ENCODE measurements around the gene FKBP4.
"Not testable (repeated sequence)": the region's sequence is repeated elsewhere in the genome, so short reads cannot be mapped to it uniquely, and the experiment has no call there.

The FKBP4 gene, protein sequence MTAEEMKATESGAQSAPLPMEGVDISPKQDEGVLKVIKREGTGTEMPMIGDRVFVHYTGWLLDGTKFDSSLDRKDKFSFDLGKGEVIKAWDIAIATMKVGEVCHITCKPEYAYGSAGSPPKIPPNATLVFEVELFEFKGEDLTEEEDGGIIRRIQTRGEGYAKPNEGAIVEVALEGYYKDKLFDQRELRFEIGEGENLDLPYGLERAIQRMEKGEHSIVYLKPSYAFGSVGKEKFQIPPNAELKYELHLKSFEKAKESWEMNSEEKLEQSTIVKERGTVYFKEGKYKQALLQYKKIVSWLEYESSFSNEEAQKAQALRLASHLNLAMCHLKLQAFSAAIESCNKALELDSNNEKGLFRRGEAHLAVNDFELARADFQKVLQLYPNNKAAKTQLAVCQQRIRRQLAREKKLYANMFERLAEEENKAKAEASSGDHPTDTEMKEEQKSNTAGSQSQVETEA

GRCh38 chr12:2794736-2795289 is at the start of gene FKBP4:
Gene FKBP4 (plus strand): TSS chr12:2794970. CDS start chr12:2795140, 170 bp downstream.
- peak; percentile 81 for DNase-seq (ENCODE audit: low read depth)

DNA sequence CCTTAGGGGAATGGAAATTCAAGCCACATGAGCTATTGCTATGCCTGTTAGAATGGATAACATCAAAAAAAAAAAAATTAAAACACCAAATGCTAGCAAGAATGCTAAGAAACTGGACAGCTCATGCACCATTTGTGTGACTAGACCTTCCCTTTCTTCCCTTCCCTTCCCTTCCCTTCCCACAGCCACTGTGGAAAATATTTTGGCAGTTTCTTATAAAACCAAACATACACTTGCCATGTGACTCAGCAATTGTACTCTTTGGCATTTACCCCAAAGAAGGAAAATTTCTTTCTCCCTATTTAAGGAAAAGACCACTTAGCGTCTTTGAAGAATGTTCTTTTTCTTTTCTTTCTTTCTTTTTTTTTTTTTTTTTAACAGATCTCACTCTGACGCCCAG is 49.1 kb upstream of the FKBP4 start:
- DNase-seq (ENCODE audit: low read depth), result no peak

DNA sequence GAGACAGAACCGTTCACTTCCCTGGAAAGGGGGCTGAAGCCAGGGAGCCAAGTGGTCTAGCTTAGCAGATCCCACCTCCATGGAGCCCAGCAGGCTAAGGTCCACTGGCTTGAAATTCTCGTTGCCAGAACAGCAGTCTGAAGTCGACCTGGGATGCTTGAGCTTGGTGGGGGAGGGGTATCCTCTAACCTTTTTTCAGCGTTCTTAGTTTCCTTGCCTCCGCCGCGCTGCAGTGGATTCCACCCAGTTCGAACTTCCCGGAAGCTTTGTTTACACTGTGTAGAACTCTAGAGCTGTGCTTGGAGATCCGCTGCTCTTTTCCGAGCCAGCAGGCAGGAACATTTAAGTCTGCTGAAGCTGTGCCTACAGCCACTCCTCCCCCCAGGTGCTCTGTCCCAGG is 45.2 kb upstream of the FKBP4 start:
- no peak for DNase-seq (ENCODE audit: low read depth)

GRCh38 chr12:2750185-2750584 is 44.6 kb upstream of the FKBP4 start:
- DNase-seq (ENCODE audit: low read depth), result no peak

GRCh38 chr12:2751230-2751629 is 43.5 kb upstream of the FKBP4 start:
- no peak for DNase-seq (ENCODE audit: low read depth)

DNA sequence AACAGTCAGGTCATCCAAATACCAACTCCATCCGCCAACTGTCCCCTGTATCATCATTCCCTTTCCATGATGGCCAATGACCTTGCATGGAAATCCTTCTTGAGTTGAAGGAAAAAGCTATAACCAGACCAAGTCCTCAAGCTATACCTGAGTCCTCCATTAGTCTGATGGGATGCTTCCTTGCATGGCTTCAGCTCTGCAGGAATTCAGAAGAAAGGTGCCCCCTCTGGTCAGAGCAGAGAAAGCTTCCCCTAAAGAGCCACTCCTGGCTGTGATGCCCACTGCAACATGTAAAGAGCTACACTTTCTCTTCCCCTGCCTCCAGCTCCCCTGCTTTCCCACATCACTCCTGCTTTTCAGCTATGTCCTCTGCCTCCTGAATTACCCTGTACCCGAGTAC is 43.1 kb upstream of the FKBP4 start:
- DNase-seq (ENCODE audit: low read depth), result no peak

DNA sequence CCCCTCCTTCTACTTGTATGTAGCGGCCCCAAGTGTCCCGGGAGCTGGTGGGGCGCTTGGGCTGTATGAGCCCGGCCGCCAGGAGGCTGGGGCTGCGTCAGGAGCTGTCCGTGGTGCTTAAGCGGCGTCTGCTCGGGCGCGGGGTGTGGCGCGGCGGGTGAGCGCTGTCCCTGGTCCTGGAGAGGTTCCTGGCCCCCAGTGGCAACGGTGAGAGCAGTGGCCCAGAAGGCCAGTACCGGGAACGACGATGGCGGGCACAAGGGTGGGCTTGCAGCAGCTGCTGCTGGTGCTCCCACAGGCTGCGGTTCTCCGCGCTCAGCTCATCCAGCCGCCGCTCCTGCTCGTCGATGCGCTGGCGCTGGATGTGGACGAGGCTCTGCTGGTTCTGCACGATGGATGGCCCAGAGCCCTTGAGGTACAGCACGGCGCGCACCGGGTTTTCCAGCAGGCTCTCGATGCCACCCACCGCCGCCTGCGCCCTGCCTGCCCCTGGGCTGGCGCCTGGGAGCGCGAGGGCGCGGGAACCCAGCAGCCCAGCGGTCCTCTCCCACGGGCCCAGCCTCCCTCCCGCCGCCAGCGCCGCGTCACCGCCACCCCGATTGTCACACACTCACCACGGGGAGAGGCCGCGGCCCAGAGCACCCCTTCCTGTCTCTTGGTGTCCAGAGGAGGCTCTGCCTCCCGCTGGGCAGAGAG is 41.9 kb upstream of the FKBP4 start:
- DNase-seq (ENCODE audit: low read depth), result peak; percentile 49

- DNase-seq (ENCODE audit: low read depth), result no peak
These were observed 41.2 kb upstream of the FKBP4 start for GRCh38 chr12:2753536-2753935.

DNA sequence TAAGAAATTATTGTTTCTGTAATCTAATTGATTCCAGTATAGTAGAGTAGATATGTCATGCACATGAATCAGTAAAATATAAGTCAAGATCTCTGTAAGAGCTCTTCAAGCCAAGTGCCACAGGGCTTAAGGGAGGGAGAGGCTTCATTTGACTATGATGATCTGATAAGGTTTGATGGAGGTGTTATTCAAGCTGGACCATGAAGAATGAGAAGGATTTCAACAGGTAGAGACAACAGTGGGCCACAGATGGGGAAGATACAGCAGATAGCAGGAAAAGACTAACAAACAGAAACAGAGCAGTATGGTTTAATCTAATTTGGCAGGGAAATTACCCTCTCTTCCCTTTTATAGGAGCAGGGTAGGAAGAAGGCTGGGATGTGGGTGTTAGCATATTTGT is 40.6 kb upstream of the FKBP4 start:
- DNase-seq (ENCODE audit: low read depth), result no peak

DNA sequence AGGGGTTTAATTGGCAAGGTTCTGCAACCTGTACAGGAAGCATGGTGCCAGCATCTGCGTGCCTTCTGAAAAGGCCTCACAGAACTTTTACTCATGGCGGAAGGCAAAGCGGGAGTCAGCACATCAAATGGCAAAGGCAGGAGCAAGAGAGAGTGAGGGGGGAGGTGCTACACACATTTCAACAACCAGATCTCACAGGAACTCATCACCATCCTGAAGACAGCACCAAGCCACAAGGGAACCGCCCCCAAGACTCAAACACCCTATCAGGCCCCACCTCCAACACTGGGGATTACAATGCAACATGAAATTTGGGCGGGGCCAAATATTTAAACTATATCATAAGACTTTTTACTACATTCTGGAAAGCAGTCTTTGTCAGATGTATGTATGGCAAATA is 38.0 kb upstream of the FKBP4 start:
- no peak for DNase-seq (ENCODE audit: low read depth)

- no peak for DNase-seq (ENCODE audit: low read depth)
These were observed 35.0 kb upstream of the FKBP4 start for GRCh38 chr12:2759733-2760132.

DNA sequence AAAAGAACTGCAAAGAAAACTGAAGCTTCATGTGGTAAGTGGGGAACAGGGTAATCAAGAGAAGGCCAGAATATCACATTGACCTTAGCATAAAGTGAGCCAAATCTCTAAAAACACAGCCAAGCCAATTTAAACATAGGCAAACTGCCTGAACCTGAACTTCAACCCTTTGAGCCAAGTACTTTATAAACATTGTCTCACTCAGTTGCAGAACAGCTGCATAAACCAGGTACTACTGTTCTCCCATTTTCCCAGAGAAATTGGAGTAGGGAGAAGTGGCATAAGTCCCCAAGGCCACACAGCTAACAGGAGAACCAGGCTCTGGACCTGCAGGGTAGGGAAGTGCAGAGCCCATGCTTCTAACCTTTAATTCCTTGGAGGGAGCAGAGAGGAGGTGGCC is 30.4 kb upstream of the FKBP4 start:
- no peak for DNase-seq (ENCODE audit: low read depth)

- DNase-seq (ENCODE audit: low read depth), result no peak
These were observed 29.7 kb upstream of the FKBP4 start for GRCh38 chr12:2765052-2765451.

DNA sequence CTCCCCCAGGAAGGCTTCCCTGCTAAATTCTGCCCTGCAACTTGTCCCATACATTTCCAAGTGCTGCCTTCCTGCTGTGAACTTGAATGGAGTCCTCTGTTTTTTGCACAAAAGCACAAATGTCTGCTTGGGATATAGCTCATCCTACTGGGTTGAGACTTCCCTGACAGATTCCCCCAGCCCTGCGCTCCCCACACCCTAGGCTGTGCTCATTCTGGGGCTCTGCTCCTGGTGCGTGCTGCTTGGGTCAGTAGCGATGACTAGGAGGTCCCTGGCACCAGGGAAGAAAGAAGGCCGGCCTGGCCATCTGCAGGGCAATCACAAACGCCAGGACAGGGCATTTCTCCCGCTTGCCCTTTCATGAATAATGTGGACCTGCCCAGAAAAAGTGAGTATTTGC is 29.2 kb upstream of the FKBP4 start:
- DNase-seq (ENCODE audit: low read depth), result no peak

- no peak for DNase-seq (ENCODE audit: low read depth)
These were observed 26.4 kb upstream of the FKBP4 start for GRCh38 chr12:2768224-2768961.

GRCh38 chr12:2769866-2770533 is 24.8 kb upstream of the FKBP4 start:
- no peak for DNase-seq (ENCODE audit: low read depth)

GRCh38 chr12:2770544-2770943 is 24.2 kb upstream of the FKBP4 start:
- not testable (repeated sequence) for DNase-seq (ENCODE audit: low read depth)

GRCh38 chr12:2772370-2772769 is 22.4 kb upstream of the FKBP4 start:
- no peak for DNase-seq (ENCODE audit: low read depth)

DNA sequence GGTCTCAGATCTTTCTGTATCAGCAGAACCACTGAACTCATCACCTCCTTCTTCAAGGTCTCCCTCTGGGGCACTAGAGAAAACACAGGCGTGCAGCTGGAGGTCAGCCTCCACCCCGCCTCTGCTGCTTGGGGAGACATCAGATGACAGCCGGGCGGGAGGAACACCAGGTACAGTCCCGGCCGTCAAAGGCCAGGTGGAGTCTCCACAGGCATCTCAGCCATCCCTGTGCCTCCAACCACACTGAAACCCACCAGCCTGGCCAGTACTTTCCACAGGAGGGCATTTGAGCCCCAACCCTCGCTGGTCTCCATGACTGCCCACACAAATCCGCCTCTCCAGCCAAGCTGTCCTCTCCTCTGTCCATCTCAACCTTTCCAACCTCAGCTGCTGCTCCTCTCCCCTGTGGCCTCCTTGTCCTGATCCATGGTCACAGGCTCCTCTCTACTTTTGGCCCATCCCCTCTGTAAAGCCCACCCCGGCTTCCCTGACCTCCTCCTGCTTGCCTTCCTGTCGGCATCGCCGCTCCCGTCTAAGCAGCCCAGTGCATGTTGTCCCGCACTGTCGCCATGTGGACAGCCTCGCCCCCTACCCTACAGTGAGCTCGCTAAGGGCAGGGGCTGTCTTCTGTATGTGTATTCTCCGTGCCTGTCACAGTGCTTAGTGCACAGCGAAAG is 21.4 kb upstream of the FKBP4 start:
- DNase-seq (ENCODE audit: low read depth), result no peak

GRCh38 chr12:2775431-2775830 is 19.3 kb upstream of the FKBP4 start:
- no peak for DNase-seq (ENCODE audit: low read depth)

DNA sequence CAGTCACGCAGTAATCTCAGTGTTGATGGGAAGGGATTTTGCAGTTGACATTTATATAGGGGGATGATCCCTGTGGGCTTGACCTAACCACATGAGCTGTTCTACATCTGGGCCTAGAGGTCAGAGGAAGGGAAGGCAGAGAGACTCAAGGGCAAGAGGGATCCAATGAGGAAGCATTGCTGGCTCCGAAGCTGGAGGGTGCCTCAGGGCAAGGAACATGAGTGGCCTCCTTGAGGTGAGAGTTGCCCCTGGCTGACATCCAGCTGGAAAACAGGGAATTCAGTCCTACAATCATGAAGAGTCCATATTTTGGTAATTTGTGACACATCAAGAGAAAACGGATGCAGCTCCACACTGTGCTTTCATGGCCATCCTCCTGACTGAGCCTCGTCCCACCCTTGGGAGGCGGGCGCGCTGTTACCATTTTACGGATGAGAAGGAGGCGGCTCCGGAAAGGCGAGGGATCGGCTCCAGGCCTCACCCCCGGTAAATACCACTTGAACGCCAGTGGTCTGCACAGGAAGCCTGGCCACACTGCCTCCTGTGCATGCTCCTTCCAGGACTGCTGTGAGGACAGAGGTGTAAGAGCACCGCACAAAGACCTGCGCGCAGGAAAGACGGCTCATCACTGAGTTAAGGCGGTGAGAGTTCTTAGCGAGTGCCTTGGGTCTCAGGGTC is 18.5 kb upstream of the FKBP4 start:
- DNase-seq (ENCODE audit: low read depth), result no peak
